HG02973 (cell line): ENCODE data around the gene TMEM208.

Experiments used
- ATAC-seq: cut with Tn5 transposase; IDR thresholded peaks from one replicate; pipeline ENCODE4 v1.9.1; 2021; ENCODE audit warnings: moderate library complexity; ENCODE audit not compliant: unreplicated experiment

The TMEM208 gene

GRCh38 chr16:67207249-67208091 lies 19.5 kb upstream of the TMEM208 start:
- ATAC-seq: no peak

- ATAC-seq: no peak
Observed at GRCh38 chr16:67208154-67208896, 18.6 kb upstream of the TMEM208 start.

- no peak for ATAC-seq
Observed at GRCh38 chr16:67209565-67209964, 17.4 kb upstream of the TMEM208 start.

- no peak for ATAC-seq
Observed at GRCh38 chr16:67210069-67210937, 16.6 kb upstream of the TMEM208 start.

- no peak for ATAC-seq
Observed at GRCh38 chr16:67211674-67212073, 15.3 kb upstream of the TMEM208 start.

- no peak for ATAC-seq
Observed at GRCh38 chr16:67212766-67213165, 14.2 kb upstream of the TMEM208 start.

- ATAC-seq: no peak
Observed at GRCh38 chr16:67213197-67214019, 13.5 kb upstream of the TMEM208 start.

- no peak for ATAC-seq
Observed at GRCh38 chr16:67215706-67216105, 11.2 kb upstream of the TMEM208 start.

- ATAC-seq: no peak
Observed at GRCh38 chr16:67216612-67217490, 10.1 kb upstream of the TMEM208 start.

GRCh38 chr16:67223992-67224391 lies 2.9 kb upstream of the TMEM208 start:
- ATAC-seq: no peak

- ATAC-seq: no peak
Observed at GRCh38 chr16:67226295-67226803, 581 bp upstream of the TMEM208 start.

GRCh38 chr16:67227567-67227921 lies 614 bp downstream of the TMEM208 start:
- ATAC-seq: no peak

GRCh38 chr16:67228034-67228785 lies 1.3 kb downstream of the TMEM208 start:
- ATAC-seq: no peak

GRCh38 chr16:67228905-67229304 lies 2.0 kb downstream of the TMEM208 start:
- no peak for ATAC-seq

GRCh38 chr16:67229906-67230808 lies 3.2 kb downstream of the TMEM208 start:
- ATAC-seq: no peak

GRCh38 chr16:67230809-67231660 lies 4.1 kb downstream of the TMEM208 start:
- ATAC-seq: no peak

- no peak for ATAC-seq
Observed at GRCh38 chr16:67233596-67233995, 6.7 kb downstream of the TMEM208 start.
